ENCODE data around the gene NELFB.

Gene NELFB

DNA sequence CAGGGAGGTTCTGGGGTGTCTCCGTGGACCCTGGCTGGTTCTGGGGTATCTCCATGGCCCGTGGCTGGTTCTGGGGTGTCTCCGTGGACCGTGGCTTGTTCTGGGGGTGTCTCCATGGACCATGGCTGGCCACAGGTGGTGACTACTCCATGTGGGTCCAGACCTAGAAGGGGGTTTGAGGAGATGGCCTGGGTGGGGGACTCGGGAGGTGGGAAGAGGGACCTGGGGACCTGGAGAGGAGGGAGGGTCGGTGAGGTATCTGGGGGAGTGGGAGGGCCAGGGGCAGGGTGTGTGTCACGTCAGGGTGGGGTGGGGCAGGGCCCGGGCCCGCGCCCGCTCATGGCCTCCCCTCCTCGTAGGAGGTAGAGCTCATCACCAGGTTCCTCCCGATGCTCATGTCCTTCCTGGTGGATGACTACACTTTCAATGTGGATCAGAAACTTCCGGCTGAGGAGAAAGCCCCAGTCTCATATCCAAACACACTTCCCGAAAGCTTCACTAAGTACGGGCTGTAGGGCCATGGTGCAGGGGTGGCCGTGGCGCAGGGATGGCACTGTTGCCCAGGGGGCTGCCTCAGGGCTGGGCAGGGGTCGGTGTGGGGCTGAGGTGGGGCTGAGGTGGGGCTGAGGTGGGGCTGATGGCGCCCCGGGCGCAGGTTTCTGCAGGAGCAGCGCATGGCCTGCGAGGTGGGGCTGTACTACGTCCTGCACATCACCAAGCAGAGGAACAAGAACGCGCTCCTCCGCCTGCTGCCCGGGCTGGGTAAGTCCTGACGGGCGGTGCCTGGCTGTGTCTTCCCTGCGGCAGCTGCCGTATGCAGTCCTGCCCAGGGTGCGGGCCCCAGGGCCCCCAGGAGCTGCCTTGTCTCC is 11.7 kb downstream of the NELFB start:
- in situ Hi-C loops (cut with HindIII; ENCODE audit: low sequenced_read_pairs), result no loop called here

DNA sequence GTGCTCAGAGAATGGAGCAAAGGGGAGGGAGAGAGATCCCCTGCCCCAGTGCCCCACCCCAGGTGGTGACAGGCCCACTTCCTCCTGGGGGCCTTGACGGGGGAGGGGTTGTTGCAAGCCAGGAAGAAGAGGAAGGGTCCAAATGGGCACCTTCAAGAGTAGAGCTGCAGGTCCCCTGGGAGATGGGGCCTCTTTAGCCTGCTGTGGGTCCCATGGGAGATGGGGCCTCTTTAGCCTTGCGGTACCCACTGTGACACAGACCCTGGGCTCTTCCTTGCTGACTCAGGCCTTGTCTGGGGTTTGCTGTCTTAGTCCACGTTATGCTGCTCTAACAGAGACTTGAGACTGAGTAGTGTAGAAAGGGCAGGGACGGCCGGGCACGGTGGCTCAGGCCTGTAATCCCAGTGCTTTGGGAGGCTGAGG is 12.8 kb downstream of the NELFB start:
- in situ Hi-C loops (cut with HindIII; ENCODE audit: low sequenced_read_pairs), result no loop called here

DNA sequence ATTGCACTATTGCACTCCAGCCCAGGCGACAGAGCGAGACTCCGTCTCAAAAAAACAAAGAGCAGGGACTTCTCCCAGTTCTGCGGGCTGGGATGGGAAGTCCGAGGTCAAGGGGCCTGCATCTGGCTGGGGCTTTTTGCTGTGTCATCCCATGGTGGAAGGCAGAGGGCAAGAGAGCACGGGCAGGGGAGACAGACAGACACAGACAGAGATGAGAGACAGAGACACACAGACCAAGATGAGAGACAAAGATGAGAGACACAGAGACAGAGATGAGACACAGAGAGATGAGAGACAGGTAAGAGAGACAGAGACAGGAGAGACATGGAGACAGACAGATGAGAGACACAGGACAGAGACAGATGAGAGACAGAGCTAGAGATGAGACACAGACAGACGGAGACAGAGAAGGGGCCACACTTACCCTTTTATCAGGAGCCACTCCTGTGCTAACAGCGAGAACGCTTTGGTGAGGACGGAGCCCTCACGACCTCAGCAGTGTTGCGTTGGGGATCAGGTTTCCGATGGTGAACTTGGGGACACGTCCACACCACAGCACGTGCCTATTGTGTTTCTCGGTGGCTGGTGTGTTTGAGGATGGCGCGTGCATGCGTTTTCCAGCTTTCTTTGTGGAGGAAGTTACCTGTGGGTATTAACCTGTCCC is 13.5 kb downstream of the NELFB start:
- in situ Hi-C loops (cut with HindIII; ENCODE audit: low sequenced_read_pairs), result no loop called here

GRCh38 chr9:137269231-137269772 is 14.2 kb downstream of the NELFB start:
- in situ Hi-C loops (cut with HindIII; ENCODE audit: low sequenced_read_pairs), result no loop called here

- in situ Hi-C loops (cut with HindIII; ENCODE audit: low sequenced_read_pairs), result no loop called here
Measured at GRCh38 chr9:137270929-137271695, 16.0 kb downstream of the NELFB start.

- in situ Hi-C loops (cut with HindIII; ENCODE audit: low sequenced_read_pairs), result no loop called here
Measured at GRCh38 chr9:137271696-137272076, 16.6 kb downstream of the NELFB start.

GRCh38 chr9:137272241-137273094 is 17.3 kb downstream of the NELFB start:
- in situ Hi-C loops (cut with HindIII; ENCODE audit: low sequenced_read_pairs), result no loop called here

DNA sequence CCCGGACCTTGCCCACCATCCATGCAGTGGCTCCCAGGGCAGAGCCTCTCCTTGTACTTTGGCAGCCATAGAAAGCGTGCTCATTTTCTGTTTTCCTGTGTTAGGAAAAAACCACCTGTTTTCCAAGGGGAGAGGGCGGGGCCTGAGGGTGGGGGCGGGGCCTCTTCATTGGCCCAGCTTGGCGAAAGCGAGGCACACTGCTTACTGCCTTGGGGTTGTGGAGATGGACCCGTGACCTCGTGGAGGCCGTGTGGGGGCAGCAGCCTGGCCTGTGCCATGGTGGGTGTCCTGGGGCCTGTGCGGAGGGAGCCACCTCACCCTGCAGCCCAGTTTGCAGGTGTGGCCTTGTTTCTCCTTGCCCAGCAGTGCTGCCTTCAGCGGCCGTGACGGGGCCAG is 18.0 kb downstream of the NELFB start:
- in situ Hi-C loops (cut with HindIII; ENCODE audit: low sequenced_read_pairs), result no loop called here

- in situ Hi-C loops (cut with HindIII; ENCODE audit: low sequenced_read_pairs), result no loop called here
Measured at GRCh38 chr9:137273611-137274320, 18.6 kb downstream of the NELFB start.

GRCh38 chr9:137275203-137275587 is 20.1 kb downstream of the NELFB start:
- in situ Hi-C loops (cut with HindIII; ENCODE audit: low sequenced_read_pairs), result no loop called here

- in situ Hi-C loops (cut with HindIII; ENCODE audit: low sequenced_read_pairs), result no loop called here
Measured at GRCh38 chr9:137275588-137276472, 20.7 kb downstream of the NELFB start.

DNA sequence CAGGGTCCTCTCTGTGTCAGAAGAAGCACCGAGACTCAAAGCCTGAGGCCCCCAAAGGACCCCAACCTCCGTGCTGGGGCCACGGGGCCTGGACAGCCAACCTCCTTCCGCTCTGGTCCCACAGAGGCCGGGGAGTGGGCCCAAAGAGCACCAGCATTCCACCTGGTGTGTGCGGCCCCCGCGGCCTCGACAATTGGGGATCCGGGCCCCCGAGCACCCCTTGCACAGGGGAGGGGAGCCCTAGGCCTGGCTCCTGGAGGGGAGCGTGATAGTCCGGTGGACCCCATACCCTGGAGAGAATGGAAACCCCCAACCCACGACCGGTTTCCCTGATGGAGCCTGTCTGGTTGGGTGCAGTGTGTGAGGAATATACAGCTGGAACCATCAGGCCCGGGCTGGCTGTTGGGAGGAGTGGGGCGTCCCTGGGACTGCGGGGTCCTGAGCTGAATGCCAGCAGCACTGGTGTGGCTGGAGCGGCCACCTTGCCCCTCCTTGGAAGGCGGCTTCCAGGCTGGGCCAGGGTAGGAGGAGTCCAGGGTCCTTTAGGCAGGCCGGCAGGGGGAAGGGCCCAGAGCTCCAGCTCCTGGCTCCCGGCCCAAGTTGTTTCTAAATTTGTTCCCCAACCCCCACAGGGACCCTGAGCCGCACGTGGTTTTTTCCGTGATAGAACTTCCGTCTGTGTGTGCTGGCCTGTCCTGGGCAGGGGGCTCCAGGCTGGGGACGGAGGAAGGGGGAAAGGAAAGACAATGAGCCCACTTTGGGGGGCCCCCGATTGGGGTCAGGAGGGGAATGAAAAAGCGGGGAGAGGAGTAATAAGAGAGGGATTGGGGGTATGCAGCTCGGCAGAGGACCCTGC is 21.6 kb downstream of the NELFB start:
- in situ Hi-C loops (cut with HindIII; ENCODE audit: low sequenced_read_pairs), result no loop called here

GRCh38 chr9:137277329-137278041 is 22.4 kb downstream of the NELFB start, which contains the start of gene TOR4A:
TSS of gene TOR4A (plus strand) at chr9:137277726. CDS start at chr9:137278690, 964 bp downstream.
- in situ Hi-C loops (cut with HindIII; ENCODE audit: low sequenced_read_pairs), result no loop called here

GRCh38 chr9:137278061-137278701 is 23.1 kb downstream of the NELFB start:
- in situ Hi-C loops (cut with HindIII; ENCODE audit: low sequenced_read_pairs), result no loop called here

DNA sequence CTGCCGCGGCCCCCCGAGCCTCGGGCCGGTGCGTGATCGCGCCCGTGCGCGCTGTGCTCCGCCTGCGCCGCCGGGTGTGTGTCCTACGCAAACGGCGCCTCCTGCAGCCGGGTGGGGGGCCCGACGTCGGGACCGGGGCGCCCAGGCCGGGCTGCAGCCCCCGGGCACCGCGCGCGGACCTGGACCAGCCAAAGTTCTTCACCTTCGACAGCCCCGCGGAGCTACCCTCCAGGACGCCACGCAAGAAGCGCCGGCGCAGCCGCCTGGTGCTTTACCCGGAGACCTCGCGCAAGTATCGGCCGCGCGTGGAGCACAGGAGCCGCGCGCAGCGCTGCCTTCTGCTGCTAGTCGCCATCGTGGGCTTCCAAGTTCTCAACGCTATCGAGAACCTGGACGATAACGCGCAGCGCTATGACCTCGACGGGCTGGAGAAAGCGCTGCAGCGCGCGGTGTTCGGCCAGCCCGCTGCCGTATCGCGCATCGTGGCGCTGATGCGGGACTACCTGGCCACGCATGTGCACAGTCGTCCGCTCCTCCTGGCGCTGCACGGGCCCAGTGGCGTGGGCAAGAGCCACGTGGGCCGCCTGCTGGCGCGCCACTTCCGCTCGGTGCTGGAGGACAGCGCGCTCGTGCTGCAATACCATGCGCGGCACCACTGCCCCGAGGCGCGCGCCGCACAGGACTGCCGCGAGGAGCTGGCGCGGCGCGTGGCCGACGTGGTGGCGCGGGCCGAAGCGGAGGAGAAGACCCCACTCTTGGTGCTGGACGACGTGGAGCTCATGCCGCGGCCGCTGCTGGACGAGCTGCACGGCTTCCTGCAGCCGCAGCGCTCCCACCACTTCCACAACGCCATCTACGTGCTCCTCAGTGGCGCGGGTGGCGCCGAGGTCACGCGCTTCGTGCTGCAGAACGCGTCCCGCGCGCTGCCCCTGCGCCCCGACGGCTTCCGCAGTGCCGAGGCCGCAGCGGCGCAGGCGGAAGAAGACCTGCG is 23.9 kb downstream of the NELFB start:
- in situ Hi-C loops (cut with HindIII; ENCODE audit: low sequenced_read_pairs), result no loop called here

Measured in DLD1 (cell line).